ENCODE data around the gene SELENOK.

DNA sequence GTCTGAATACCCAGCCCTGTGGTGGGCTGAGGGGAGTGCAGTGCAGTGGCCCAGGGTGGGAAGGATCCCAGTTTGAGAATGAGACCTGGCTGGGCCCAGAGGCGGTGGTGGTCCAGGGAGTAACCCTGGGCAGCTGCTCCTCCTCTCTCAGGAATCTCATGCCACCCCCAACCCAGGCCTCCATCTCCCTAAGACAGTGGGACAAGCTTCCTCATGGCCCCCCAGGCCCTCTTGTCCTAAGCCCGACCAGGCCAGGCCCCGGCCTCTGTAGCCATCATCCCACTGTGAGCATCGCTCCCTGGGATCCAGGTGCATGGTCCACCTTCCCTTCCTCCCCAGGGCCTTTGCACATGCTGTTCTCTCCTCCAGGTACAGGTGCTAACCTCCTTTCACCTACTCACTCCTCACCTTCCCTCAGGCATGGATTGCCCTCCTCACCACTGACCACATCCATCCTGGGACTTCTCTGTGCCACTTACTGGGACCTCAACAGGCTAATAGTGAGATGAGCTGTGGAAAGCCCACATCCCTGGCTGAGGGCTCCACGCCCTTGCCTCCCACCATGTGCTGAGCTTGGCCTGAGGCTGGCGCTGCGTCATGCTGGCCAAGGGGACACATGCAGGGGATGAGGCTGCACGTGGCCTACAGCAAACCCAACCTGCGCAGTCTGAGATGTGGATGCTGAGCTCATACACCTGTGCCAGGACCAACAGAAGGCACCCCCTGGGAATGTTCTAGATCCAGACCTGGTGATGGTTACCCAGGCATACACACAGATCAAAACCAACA is 55.4 kb downstream of the SELENOK start:
- TF ChIP-seq POLR2A (IDR thresholded peaks at IDR 0.05; ENCODE audit: low read depth, low read length) (no peak), TAF1 (IDR thresholded peaks at IDR 0.05; ENCODE audit: borderline replicate concordance, low read depth, low read length) (no peak), POLR2AphosphoS5 (IDR thresholded peaks at IDR 0.05; ENCODE audit: low read depth, low read length) (no peak)

Measured in GM12892 (cell line).